ENCODE data around the gene HMCN1.

DNA sequence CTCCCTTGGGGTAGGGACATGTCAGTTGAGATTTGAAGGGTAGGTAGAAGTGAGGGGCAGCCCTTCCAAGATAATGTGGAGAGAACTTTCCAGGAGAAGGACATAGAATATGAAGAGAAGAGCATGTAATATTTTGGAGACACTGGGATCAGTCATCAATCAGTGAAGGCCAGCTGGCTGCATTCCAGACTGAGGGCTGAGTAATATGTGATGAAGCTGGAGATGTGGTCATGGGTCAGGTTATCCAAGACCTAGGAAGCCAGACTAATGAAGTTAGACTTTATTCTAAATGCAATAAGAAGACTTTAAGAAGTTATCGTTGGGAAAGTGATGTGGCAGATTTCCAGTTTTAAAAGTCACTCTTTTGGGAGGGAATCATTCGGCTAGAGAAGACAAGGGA, 262.0 kb downstream of the HMCN1 start:
- TF ChIP-seq, protein P1, sequence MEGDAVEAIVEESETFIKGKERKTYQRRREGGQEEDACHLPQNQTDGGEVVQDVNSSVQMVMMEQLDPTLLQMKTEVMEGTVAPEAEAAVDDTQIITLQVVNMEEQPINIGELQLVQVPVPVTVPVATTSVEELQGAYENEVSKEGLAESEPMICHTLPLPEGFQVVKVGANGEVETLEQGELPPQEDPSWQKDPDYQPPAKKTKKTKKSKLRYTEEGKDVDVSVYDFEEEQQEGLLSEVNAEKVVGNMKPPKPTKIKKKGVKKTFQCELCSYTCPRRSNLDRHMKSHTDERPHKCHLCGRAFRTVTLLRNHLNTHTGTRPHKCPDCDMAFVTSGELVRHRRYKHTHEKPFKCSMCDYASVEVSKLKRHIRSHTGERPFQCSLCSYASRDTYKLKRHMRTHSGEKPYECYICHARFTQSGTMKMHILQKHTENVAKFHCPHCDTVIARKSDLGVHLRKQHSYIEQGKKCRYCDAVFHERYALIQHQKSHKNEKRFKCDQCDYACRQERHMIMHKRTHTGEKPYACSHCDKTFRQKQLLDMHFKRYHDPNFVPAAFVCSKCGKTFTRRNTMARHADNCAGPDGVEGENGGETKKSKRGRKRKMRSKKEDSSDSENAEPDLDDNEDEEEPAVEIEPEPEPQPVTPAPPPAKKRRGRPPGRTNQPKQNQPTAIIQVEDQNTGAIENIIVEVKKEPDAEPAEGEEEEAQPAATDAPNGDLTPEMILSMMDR (IDR thresholded peaks at IDR 0.05; ENCODE audit: low read length): no peak
- no peak for TF ChIP-seq EZH2 (optimal IDR thresholded peaks at IDR 0.05; ENCODE audit: low read depth, low read length)
